OCI-LY7 (cell line): ENCODE results near the gene CNR2. TPM values are rescaled to one million over a fixed set of nuclear protein-coding genes. Genes with fewer than 3 reads are reported as not detected.
A peak's percentile ranks its signal among the peaks of the same experiment; 100 is the strongest.

Source experiments
- BruUV-seq: library from RNA; stranded (reverse); fragments of 400-500 nt; replicated peaks from 2 replicates; lab custom pipeline; 2021; lab: Mats Ljungman, UMichigan
- CTCF ChIA-PET: fragments of 300-600 bp; sonication (Branson Sonifier 250); formaldehyde crosslinking; loops from one replicate; lab custom pipeline; 2022; ENCODE audit warnings: antibody characterized with exemption; ENCODE audit not compliant: unreplicated experiment; lab: Charles Lee
- POLR2A ChIA-PET: fragments of 300-600 bp; sonication (Branson Sonifier 250); formaldehyde crosslinking; loops from one replicate; lab custom pipeline; 2022; ENCODE audit warnings: antibody characterized with exemption; lab: Charles Lee
- DNase-seq: peaks from one replicate; pipeline ENCODE4 v3.0.0-alpha.2; 2015; ENCODE audit warnings: low spot score
- H2AFZ ChIP-seq: fragments of 200-600 bp; sonication (generic), shearing (Covaris generic); 2 replicates; pipeline ENCODE4 v1.6.1; 2014; ENCODE audit warnings: mild to moderate bottlenecking, antibody characterized with exemption, low read length, moderate library complexity
- H3K27ac ChIP-seq: fragments of 200-600 bp; sonication (generic); 2 replicates; pipeline ENCODE4 v1.5.1; 2014; ENCODE audit warnings: mixed run types, low read depth, mild to moderate bottlenecking, moderate library complexity, low read length, inconsistent platforms; ENCODE audit not compliant: poor library complexity, severe bottlenecking
- H3K36me3 ChIP-seq: fragments of 200-600 bp; sonication (generic); 2 replicates; pipeline ENCODE4 v1.6.1; 2014; ENCODE audit warnings: mild to moderate bottlenecking, antibody characterized with exemption, low read length, moderate library complexity, mixed read lengths; ENCODE audit not compliant: insufficient read depth
- H3K4me1 ChIP-seq: fragments of 200-600 bp; sonication (generic); 2 replicates; pipeline ENCODE4 v1.5.1; 2014; ENCODE audit warnings: mild to moderate bottlenecking, low read length; ENCODE audit not compliant: insufficient read depth, poor library complexity, severe bottlenecking
- H3K4me2 ChIP-seq: fragments of 200-600 bp; sonication (generic); 2 replicates; pipeline ENCODE4 v1.6.1; 2014; ENCODE audit warnings: mild to moderate bottlenecking, low read length
- H3K4me3 ChIP-seq: fragments of 200-600 bp; sonication (generic); 2 replicates; pipeline ENCODE4 v1.5.1; 2014; ENCODE audit warnings: mild to moderate bottlenecking, low read depth, low read length; ENCODE audit not compliant: poor library complexity, severe bottlenecking
- H3K79me2 ChIP-seq: fragments of 200-600 bp; sonication (generic); 2 replicates; pipeline ENCODE4 v1.6.1; 2016; ENCODE audit warnings: low read depth, mild to moderate bottlenecking, low read length, moderate library complexity, mixed read lengths; ENCODE audit not compliant: insufficient read depth
- H3K9me2 ChIP-seq: fragments of 200-600 bp; sonication (generic); 2 replicates; pipeline ENCODE4 v1.6.1; 2016; ENCODE audit warnings: mild to moderate bottlenecking, low read length, mixed read lengths; ENCODE audit not compliant: insufficient read depth
- H3K9me3 ChIP-seq: fragments of 200-600 bp; sonication (generic); 2 replicates; pipeline ENCODE4 v1.6.1; 2014; ENCODE audit warnings: mild to moderate bottlenecking, mixed run types, low read length, mixed read lengths
- H4K20me1 ChIP-seq: fragments of 200-600 bp; sonication (generic); 2 replicates; pipeline ENCODE4 v1.6.1; 2014; ENCODE audit warnings: mild to moderate bottlenecking, antibody characterized with exemption, low read length, moderate library complexity, mixed read lengths; ENCODE audit not compliant: insufficient read depth
- CTCF ChIP-seq: fragments of 200-600 bp; sonication (generic); conservative IDR thresholded peaks from 2 replicates; pipeline ENCODE4 v1.5.1; 2014; ENCODE audit warnings: mild to moderate bottlenecking, antibody characterized with exemption, low read length, moderate library complexity, mixed read lengths
- EZH2phosphoT487 ChIP-seq: fragments of 200-600 bp; sonication (generic); IDR thresholded peaks from 2 replicates; pipeline ENCODE4 v1.6.1; 2018; ENCODE audit warnings: low read depth, borderline replicate concordance, mild to moderate bottlenecking, mixed run types, antibody characterized with exemption, low read length, moderate library complexity, mixed read lengths
- intact Hi-C: fragments of 100-400 bp; cut with micrococcal nuclease; formaldehyde crosslinking; loops from one replicate; pipeline ENCODE4 v1.10.0; 2022; ENCODE audit not compliant: unreplicated experiment
- total RNA-seq, 2 experiments: library from RNA; depleted of rRNA in 1 of 2; stranded (reverse); fragments of >200 nt in 1 of 2; shearing (Covaris generic) in 1 of 2; gene quantifications; 2 replicates each; pipeline ENCODE4 v1.2.3, GENCODE V29; 2014 to 2022

Gene CNR2
- total RNA-seq, 2 experiments from 2014 or later, result 14.1 to 17.0 TPM

- BruUV-seq, result no TSS peak
- Histone ChIP-seq H3K4me3 (no peak overlapping the region), H3K27ac (no peak overlapping the region), H3K9me3 (no peaks in the 10 kb centered on the region), H3K9me2 (no peaks in the 10 kb centered on the region), H3K79me2 (peaks cover 20% of the 10 kb centered on the region; the same call in 1 of the 2 replicates), H4K20me1 (no peaks in the 10 kb centered on the region), H2AFZ (no peak overlapping the region), H3K4me2 (no peak overlapping the region), H3K36me3 (peaks cover 43% of the 10 kb centered on the region), H3K4me1 (peaks cover 34% of the 10 kb centered on the region)
- DNase-seq, result no peak
- TF ChIP-seq CTCF (no peak), EZH2phosphoT487 (no peak)
- ChIA-PET CTCF (no interaction called here), POLR2A (no interaction called here)
- intact Hi-C loops, result no loop called here
Observed at GRCh38 chr1:23895082-23895481, 18.1 kb downstream of the CNR2 start.

DNA sequence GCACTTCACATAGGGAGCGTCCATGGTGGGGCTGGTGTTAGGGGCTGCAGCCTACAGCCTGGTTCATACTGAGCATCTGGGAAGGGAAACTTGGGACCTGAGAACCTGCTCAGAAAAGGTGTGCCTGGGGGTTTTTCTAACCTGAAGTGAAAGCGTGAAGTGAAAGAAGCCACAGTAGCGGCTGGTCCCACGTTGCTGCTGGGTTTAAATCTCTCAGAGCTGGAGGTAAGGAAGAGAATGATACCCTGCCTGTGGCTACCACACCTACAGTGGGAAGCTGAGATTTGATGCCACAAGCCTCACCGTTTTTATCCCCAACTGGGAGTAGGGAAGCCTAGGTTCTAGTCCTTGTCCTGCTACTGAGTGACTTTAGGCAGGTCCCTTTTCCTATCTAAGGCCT is 24.1 kb downstream of the CNR2 start:
- intact Hi-C loops, result loop anchor here (2.0 kb wide), 1 partner anchor 20 kb away; no protein-coding TSS in a partner anchor
- Histone ChIP-seq H3K9me3 (no peaks in the 10 kb centered on the region), H3K27ac (peak overlapping the region; percentile 67), H3K36me3 (peaks cover 36% of the 10 kb centered on the region), H3K79me2 (peaks cover 19% of the 10 kb centered on the region; the same call in 1 of the 2 replicates), H3K4me2 (peak overlapping the region; percentile 65), H3K9me2 (no peaks in the 10 kb centered on the region), H3K4me1 (peaks cover 37% of the 10 kb centered on the region), H2AFZ (no peak overlapping the region), H3K4me3 (peak overlapping the region; percentile 18), H4K20me1 (no peaks in the 10 kb centered on the region)
- no peak for TF ChIP-seq EZH2phosphoT487
- ChIA-PET POLR2A (interaction anchor here (0.6 to 1.9 kb wide), 5 partner anchors 17 to 66 kb away, joined by 3 to 9 read pairs (median 5); no protein-coding TSS in a partner anchor), CTCF (no interaction called here)
- BruUV-seq, result no TSS peak
- DNase-seq, result peak; percentile 54

GRCh38 chr1:23885222-23885621 is 27.9 kb downstream of the CNR2 start:
- no TSS peak for BruUV-seq
- CTCF ChIA-PET, result no interaction called here
- POLR2A ChIA-PET, result interaction anchor here (0.6 to 1.1 kb wide), 2 partner anchors 25 to 278 kb away, joined by 3 to 4 read pairs; no protein-coding TSS in a partner anchor

More at GRCh38 chr1:23885222-23885621, 27.9 kb downstream of the CNR2 start:
- Histone ChIP-seq H3K4me1 (peaks cover 33% of the 10 kb centered on the region), H3K27ac (no peak overlapping the region), H4K20me1 (no peaks in the 10 kb centered on the region), H3K4me2 (no peak overlapping the region), H3K36me3 (peaks cover 44% of the 10 kb centered on the region), H3K9me2 (no peaks in the 10 kb centered on the region), H3K9me3 (no peaks in the 10 kb centered on the region), H2AFZ (no peak overlapping the region), H3K79me2 (peaks cover 19% of the 10 kb centered on the region; the same call in 1 of the 2 replicates), H3K4me3 (no peak overlapping the region)
- no peak for TF ChIP-seq CTCF
- no peak for TF ChIP-seq EZH2phosphoT487
- intact Hi-C loops, result no loop called here
- DNase-seq, result no peak
